OCI-LY7 (cell line): ENCODE measurements around the gene COL4A2. TPM values are rescaled to one million over a fixed set of nuclear protein-coding genes. Genes with fewer than 3 reads are reported as not detected.

Experiments
- BruUV-seq: library from RNA; stranded (reverse); fragments of 400-500 nt; replicated peaks from 2 replicates; lab custom pipeline; 2021; lab: Mats Ljungman, UMichigan
- CTCF ChIA-PET: fragments of 300-600 bp; sonication (Branson Sonifier 250); formaldehyde crosslinking; loops from one replicate; lab custom pipeline; 2022; ENCODE audit warnings: antibody characterized with exemption; ENCODE audit not compliant: unreplicated experiment; lab: Charles Lee
- POLR2A ChIA-PET: fragments of 300-600 bp; sonication (Branson Sonifier 250); formaldehyde crosslinking; loops from one replicate; lab custom pipeline; 2022; ENCODE audit warnings: antibody characterized with exemption; lab: Charles Lee
- DNase-seq: peaks from one replicate; pipeline ENCODE4 v3.0.0-alpha.2; 2015; ENCODE audit warnings: low spot score
- H2AFZ ChIP-seq: fragments of 200-600 bp; sonication (generic), shearing (Covaris generic); 2 replicates; pipeline ENCODE4 v1.6.1; 2014; ENCODE audit warnings: mild to moderate bottlenecking, antibody characterized with exemption, low read length, moderate library complexity
- H3K27ac ChIP-seq: fragments of 200-600 bp; sonication (generic); 2 replicates; pipeline ENCODE4 v1.5.1; 2014; ENCODE audit warnings: mixed run types, low read depth, mild to moderate bottlenecking, moderate library complexity, low read length, inconsistent platforms; ENCODE audit not compliant: poor library complexity, severe bottlenecking
- H3K36me3 ChIP-seq: fragments of 200-600 bp; sonication (generic); 2 replicates; pipeline ENCODE4 v1.6.1; 2014; ENCODE audit warnings: mild to moderate bottlenecking, antibody characterized with exemption, low read length, moderate library complexity, mixed read lengths; ENCODE audit not compliant: insufficient read depth
- H3K4me1 ChIP-seq: fragments of 200-600 bp; sonication (generic); 2 replicates; pipeline ENCODE4 v1.5.1; 2014; ENCODE audit warnings: mild to moderate bottlenecking, low read length; ENCODE audit not compliant: insufficient read depth, poor library complexity, severe bottlenecking
- H3K4me2 ChIP-seq: fragments of 200-600 bp; sonication (generic); 2 replicates; pipeline ENCODE4 v1.6.1; 2014; ENCODE audit warnings: mild to moderate bottlenecking, low read length
- H3K4me3 ChIP-seq: fragments of 200-600 bp; sonication (generic); 2 replicates; pipeline ENCODE4 v1.5.1; 2014; ENCODE audit warnings: mild to moderate bottlenecking, low read depth, low read length; ENCODE audit not compliant: poor library complexity, severe bottlenecking
- H3K79me2 ChIP-seq: fragments of 200-600 bp; sonication (generic); 2 replicates; pipeline ENCODE4 v1.6.1; 2016; ENCODE audit warnings: low read depth, mild to moderate bottlenecking, low read length, moderate library complexity, mixed read lengths; ENCODE audit not compliant: insufficient read depth
- H3K9me2 ChIP-seq: fragments of 200-600 bp; sonication (generic); 2 replicates; pipeline ENCODE4 v1.6.1; 2016; ENCODE audit warnings: mild to moderate bottlenecking, low read length, mixed read lengths; ENCODE audit not compliant: insufficient read depth
- H3K9me3 ChIP-seq: fragments of 200-600 bp; sonication (generic); 2 replicates; pipeline ENCODE4 v1.6.1; 2014; ENCODE audit warnings: mild to moderate bottlenecking, mixed run types, low read length, mixed read lengths
- H4K20me1 ChIP-seq: fragments of 200-600 bp; sonication (generic); 2 replicates; pipeline ENCODE4 v1.6.1; 2014; ENCODE audit warnings: mild to moderate bottlenecking, antibody characterized with exemption, low read length, moderate library complexity, mixed read lengths; ENCODE audit not compliant: insufficient read depth
- EZH2phosphoT487 ChIP-seq: fragments of 200-600 bp; sonication (generic); IDR thresholded peaks from 2 replicates; pipeline ENCODE4 v1.6.1; 2018; ENCODE audit warnings: low read depth, borderline replicate concordance, mild to moderate bottlenecking, mixed run types, antibody characterized with exemption, low read length, moderate library complexity, mixed read lengths
- intact Hi-C: fragments of 100-400 bp; cut with micrococcal nuclease; formaldehyde crosslinking; loops from one replicate; pipeline ENCODE4 v1.10.0; 2022; ENCODE audit not compliant: unreplicated experiment
- total RNA-seq, 2 experiments: library from RNA; depleted of rRNA in 1 of 2; stranded (reverse); fragments of >200 nt in 1 of 2; shearing (Covaris generic) in 1 of 2; gene quantifications; 2 replicates each; pipeline ENCODE4 v1.2.3, GENCODE V29; 2014 to 2022
- TF ChIP-seq, protein P1 (sequence below): fragments of 200-600 bp; sonication (generic); conservative IDR thresholded peaks from 2 replicates; pipeline ENCODE4 v1.5.1; 2014; ENCODE audit warnings: mild to moderate bottlenecking, antibody characterized with exemption, low read length, moderate library complexity, mixed read lengths

The COL4A2 gene
- total RNA-seq, 2 experiments from 2014 or later: 0.34 TPM; not detected in 1

GRCh38 chr13:110326263-110326904 lies 19.3 kb downstream of the COL4A2 start:
- no TSS peak for BruUV-seq
- no peak overlapping the region for H3K4me2 ChIP-seq
- no peaks in the 10 kb centered on the region for H3K36me3 ChIP-seq
- no peak for TF ChIP-seq EZH2phosphoT487
- TF ChIP-seq, protein P1, sequence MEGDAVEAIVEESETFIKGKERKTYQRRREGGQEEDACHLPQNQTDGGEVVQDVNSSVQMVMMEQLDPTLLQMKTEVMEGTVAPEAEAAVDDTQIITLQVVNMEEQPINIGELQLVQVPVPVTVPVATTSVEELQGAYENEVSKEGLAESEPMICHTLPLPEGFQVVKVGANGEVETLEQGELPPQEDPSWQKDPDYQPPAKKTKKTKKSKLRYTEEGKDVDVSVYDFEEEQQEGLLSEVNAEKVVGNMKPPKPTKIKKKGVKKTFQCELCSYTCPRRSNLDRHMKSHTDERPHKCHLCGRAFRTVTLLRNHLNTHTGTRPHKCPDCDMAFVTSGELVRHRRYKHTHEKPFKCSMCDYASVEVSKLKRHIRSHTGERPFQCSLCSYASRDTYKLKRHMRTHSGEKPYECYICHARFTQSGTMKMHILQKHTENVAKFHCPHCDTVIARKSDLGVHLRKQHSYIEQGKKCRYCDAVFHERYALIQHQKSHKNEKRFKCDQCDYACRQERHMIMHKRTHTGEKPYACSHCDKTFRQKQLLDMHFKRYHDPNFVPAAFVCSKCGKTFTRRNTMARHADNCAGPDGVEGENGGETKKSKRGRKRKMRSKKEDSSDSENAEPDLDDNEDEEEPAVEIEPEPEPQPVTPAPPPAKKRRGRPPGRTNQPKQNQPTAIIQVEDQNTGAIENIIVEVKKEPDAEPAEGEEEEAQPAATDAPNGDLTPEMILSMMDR: no peak
- no peak overlapping the region for H2AFZ ChIP-seq
- H3K9me3 ChIP-seq: no peaks in the 10 kb centered on the region
- H4K20me1 ChIP-seq: no peaks in the 10 kb centered on the region
- POLR2A ChIA-PET: no interaction called here
- no peaks in the 10 kb centered on the region for H3K9me2 ChIP-seq
- DNase-seq: no peak
- no peak overlapping the region for H3K4me3 ChIP-seq
- CTCF ChIA-PET: no interaction called here
- H3K4me1 ChIP-seq: no peaks in the 10 kb centered on the region
- intact Hi-C loops: no loop called here
- no peaks in the 10 kb centered on the region for H3K79me2 ChIP-seq
- H3K27ac ChIP-seq: no peak overlapping the region

GRCh38 chr13:110327051-110327721 lies 20.1 kb downstream of the COL4A2 start:
- ChIA-PET CTCF (no interaction called here), POLR2A (no interaction called here)
- no peaks in the 10 kb centered on the region for H3K9me3 ChIP-seq
- H3K4me2 ChIP-seq: no peak overlapping the region
- no peaks in the 10 kb centered on the region for H3K79me2 ChIP-seq
- no peak overlapping the region for H3K4me3 ChIP-seq
- intact Hi-C loops: no loop called here
- DNase-seq: no peak
- H2AFZ ChIP-seq: no peak overlapping the region
- no TSS peak for BruUV-seq
- no peaks in the 10 kb centered on the region for H4K20me1 ChIP-seq
- H3K9me2 ChIP-seq: no peaks in the 10 kb centered on the region
- H3K27ac ChIP-seq: no peak overlapping the region
- no peaks in the 10 kb centered on the region for H3K4me1 ChIP-seq
- no peaks in the 10 kb centered on the region for H3K36me3 ChIP-seq
- TF ChIP-seq, protein P1: no peak
- TF ChIP-seq EZH2phosphoT487: no peak

GRCh38 chr13:110328573-110328972 lies 21.5 kb downstream of the COL4A2 start:
- H3K36me3 ChIP-seq: no peaks in the 10 kb centered on the region
- H3K4me3 ChIP-seq: no peak overlapping the region
- intact Hi-C loops: no loop called here
- ChIA-PET POLR2A (no interaction called here), CTCF (no interaction called here)
- no peak overlapping the region for H3K4me2 ChIP-seq
- DNase-seq: no peak
- H3K79me2 ChIP-seq: no peaks in the 10 kb centered on the region
- no peaks in the 10 kb centered on the region for H3K4me1 ChIP-seq
- no TSS peak for BruUV-seq
- no peak for TF ChIP-seq EZH2phosphoT487
- TF ChIP-seq, protein P1: no peak
- H3K9me3 ChIP-seq: no peaks in the 10 kb centered on the region
- H3K27ac ChIP-seq: no peak overlapping the region
- H2AFZ ChIP-seq: no peak overlapping the region
- H3K9me2 ChIP-seq: no peaks in the 10 kb centered on the region
- H4K20me1 ChIP-seq: no peaks in the 10 kb centered on the region
